Nephron (organoid): ENCODE data around the gene CADPS.

Experiments
- H3K27ac Mint-ChIP-seq, 3 experiments: 2 replicates each; pipeline ENCODE4 v1.8.0; 2020; ENCODE audit warnings: mixed read lengths in 3 of 3, mild to moderate bottlenecking in 2 of 3, moderate library complexity in 1 of 3
- H3K27me3 Mint-ChIP-seq: 2 replicates; pipeline ENCODE4 v1.8.0; 2021; ENCODE audit warnings: low read depth, mild to moderate bottlenecking, moderate library complexity, mixed read lengths
- H3K36me3 Mint-ChIP-seq: 2 replicates; pipeline ENCODE4 v1.8.0; 2020; ENCODE audit warnings: low read depth, mixed read lengths
- H3K4me1 Mint-ChIP-seq: 2 replicates; pipeline ENCODE4 v1.8.0; 2020; ENCODE audit warnings: mixed read lengths
- H3K4me3 Mint-ChIP-seq, 3 experiments: 2 replicates each; pipeline ENCODE4 v1.8.0; 2020; ENCODE audit warnings: mild to moderate bottlenecking in 3 of 3, mixed read lengths in 3 of 3, moderate library complexity in 2 of 3
- H3K9me3 Mint-ChIP-seq: 2 replicates; pipeline ENCODE4 v1.8.0; 2020; ENCODE audit warnings: mixed read lengths
- CTCF ChIP-seq, 3 experiments: fragments of 200-600 bp; sonication (generic); IDR thresholded peaks; one replicate each; pipeline ENCODE4 v1.5.0; 2021; ENCODE audit warnings: antibody characterized with exemption in 3 of 3; ENCODE audit not compliant: unreplicated experiment in 3 of 3

CADPS gene

GRCh38 chr3:62375655-62376453, 499.4 kb downstream of the CADPS start:
- Mint-ChIP-seq H3K27me3 (peaks cover 100% of the 10 kb centered on the region), H3K36me3 (no peaks in the 10 kb centered on the region), H3K4me3 (no peak overlapping the region), H3K27ac (no peak overlapping the region), H3K4me1 (peaks cover 19% of the 10 kb centered on the region), H3K9me3 (peaks cover 3% of the 10 kb centered on the region)
- no peak for TF ChIP-seq CTCF (IDR thresholded peaks at IDR 0.05; ENCODE audit: unreplicated experiment in 3 of 3)

DNA sequence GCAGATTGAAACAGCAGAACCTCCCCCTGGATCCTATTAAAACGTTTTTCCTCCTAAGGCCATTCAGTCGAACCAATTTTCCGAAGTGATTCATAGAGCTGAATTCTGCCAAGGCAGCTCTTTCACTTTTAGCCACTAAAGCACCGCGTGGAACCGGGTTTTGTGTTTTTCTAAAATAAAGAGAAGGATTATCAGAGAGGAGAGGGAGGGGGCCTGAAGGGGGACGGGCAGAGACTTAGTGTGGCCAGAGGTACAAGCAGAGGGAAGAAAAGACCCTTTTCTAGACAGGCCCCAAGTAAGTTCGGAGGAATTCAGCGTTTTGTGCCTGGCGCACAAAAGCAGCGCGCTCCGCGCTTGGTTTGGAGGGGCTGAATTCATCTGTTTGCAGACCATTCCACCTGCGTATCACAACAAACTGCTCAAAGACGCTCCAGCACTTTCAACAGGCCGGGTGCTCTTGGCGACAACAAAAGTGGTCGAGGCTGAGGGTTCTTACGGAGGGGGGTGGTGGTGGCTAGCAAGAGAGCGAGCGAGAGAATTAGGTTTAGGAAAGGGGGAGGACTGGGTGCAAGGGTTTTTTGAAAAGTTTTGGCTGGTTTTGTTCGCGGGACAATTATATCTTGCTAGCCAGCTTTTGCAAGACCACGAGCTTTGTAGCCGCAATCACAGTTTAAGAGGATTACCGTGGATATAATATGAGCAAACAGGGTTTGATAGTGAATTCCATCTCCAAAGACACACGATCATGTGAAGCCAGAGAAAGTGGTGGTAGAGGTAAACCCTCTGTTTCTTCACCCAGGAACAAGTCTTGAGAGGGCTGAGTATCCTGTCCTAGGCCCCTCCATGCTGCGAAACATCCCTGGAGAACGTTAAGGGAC, 500.6 kb downstream of the CADPS start:
- Mint-ChIP-seq H3K9me3 (peaks cover 6% of the 10 kb centered on the region), H3K36me3 (no peaks in the 10 kb centered on the region), H3K27me3 (peaks cover 100% of the 10 kb centered on the region), H3K4me1 (peaks cover 30% of the 10 kb centered on the region), H3K4me3 (peak overlapping the region; percentile 4 to 20 (median 9)), H3K27ac (no peak overlapping the region)
- TF ChIP-seq CTCF (IDR thresholded peaks at IDR 0.05; ENCODE audit: unreplicated experiment in 3 of 3), result no peak

- H3K27ac Mint-ChIP-seq, result no peak overlapping the region
- no peak for TF ChIP-seq CTCF (IDR thresholded peaks at IDR 0.05; ENCODE audit: unreplicated experiment in 3 of 3)
- H3K4me3 Mint-ChIP-seq, result peak overlapping the region; percentile 4 to 20 (median 9)
- peaks cover 35% of the 10 kb centered on the region for H3K4me1 Mint-ChIP-seq
- H3K27me3 Mint-ChIP-seq, result peaks cover 100% of the 10 kb centered on the region
- no peaks in the 10 kb centered on the region for H3K36me3 Mint-ChIP-seq
- peaks cover 6% of the 10 kb centered on the region for H3K9me3 Mint-ChIP-seq
Observed at GRCh38 chr3:62373714-62374333, 501.4 kb downstream of the CADPS start.

DNA sequence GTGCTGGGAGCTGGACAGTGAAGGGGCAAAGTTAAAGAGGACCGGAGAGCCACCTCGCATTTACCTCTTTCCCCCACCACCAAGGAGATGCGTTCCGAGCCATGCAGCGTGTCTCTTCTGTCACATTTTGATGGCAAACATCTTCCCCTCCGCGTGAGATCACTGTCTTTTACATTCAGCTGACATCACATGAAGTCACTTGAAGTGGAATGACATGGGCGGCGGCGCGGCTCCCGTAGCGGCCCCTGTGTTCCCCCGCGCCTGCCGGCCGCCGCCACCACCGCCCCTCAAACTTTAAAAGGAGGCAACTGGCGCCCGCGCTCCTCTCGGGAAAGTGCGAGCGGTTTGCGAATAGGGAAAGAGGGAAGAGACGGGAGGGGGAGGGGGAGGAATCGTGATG, 502.0 kb downstream of the CADPS start, which contains the start of gene FEZF2:
Gene FEZF2, minus strand, starts transcription at position 336 of the 400 bp plus-strand sequence. CDS start 682 bp downstream, outside the sequence.
- Mint-ChIP-seq H3K9me3 (peaks cover 6% of the 10 kb centered on the region), H3K27ac (no peak within 1 kb of the TSS), H3K4me3 (peak within 1 kb of the TSS; percentile 4 to 20 (median 9)), H3K4me1 (peaks cover 41% of the 10 kb centered on the region), H3K27me3 (peaks cover 100% of the 10 kb centered on the region), H3K36me3 (no peaks in the 10 kb centered on the region)
- TF ChIP-seq CTCF (IDR thresholded peaks at IDR 0.05; ENCODE audit: unreplicated experiment in 3 of 3), result no peak

DNA sequence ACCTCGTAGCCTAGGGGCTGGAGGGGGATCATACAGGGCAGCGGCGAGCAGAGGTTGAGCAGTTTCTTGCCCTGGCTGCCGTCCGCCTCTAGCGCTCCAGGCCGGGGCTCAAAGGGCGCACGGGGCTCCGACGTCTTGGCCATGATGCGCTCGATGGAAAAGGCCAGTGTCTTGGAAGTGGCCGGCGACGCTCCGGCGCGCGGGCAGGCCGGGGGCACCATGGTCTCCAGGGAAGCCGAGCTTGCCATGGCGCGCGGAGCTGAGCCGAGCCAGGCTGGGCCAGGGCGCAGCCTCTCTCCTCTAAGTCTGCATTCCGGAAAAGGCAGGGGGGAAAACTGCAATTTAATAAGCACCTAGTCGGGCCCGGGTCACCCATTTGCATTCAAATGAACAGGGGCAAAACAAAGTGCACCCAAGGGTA, 502.6 kb downstream of the CADPS start:
- no peak for TF ChIP-seq CTCF (IDR thresholded peaks at IDR 0.05; ENCODE audit: unreplicated experiment in 3 of 3)
- Mint-ChIP-seq H3K27ac (no peak overlapping the region), H3K4me1 (peaks cover 44% of the 10 kb centered on the region), H3K27me3 (peaks cover 100% of the 10 kb centered on the region), H3K9me3 (peaks cover 6% of the 10 kb centered on the region), H3K36me3 (no peaks in the 10 kb centered on the region), H3K4me3 (no peak overlapping the region)
